Measurements from ENCODE around the gene PRDM16. TPM values are rescaled to one million over a fixed set of nuclear protein-coding genes. Genes with fewer than 3 reads are reported as not detected.
A peak's percentile ranks its signal among the peaks of the same experiment; 100 is the strongest.

The PRDM16 gene
- total and polyA plus RNA-seq, 4 donors, result 0.05 to 0.67 (median 0.19) TPM

DNA sequence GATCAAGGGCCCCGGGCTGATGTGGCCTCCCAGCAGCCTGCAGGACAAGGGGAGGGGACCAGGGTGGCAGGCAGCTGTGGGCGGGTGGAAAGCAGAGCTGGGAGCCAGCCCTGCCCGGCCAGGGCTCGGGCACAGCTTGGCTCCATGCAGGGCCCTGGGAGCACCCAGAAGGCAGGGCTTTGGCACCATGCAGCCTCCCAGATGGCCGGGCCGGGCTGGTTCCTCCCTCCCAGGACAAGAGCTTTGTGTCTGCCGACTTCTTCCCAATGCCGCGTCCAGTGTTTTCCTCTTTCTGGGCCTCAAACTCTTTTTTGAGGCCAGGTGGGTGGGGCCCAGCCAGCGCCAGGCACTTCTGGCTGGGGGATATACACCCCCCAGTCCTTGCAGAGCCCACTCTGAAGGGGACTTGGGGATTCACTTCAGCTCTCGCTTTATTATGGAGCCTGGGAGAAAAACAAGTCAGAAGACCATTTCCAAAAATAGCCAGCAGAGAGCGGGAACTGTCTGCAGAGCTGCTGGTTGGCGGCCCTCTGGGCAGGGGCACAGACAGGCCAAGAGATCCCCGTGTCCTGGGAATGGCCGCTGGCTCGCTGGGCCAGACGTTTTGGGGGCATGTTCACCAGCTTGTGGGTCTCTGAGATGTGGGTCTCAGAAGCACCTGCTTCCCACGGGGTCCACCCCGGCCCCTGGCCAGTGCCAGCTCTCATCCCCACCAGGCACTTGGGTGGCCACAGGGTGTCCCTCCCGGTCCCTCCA, 281.7 kb downstream of the PRDM16 start:
- DNase-seq (ENCODE audit: low spot score), result no peak
- Histone ChIP-seq H3K4me3 (ENCODE audit: low read depth in 1 of 3, low read length in 3 of 3) (no peak overlapping the region), H3K9me3 (ENCODE audit: control insufficient read depth in 4 of 4, low read length in 3 of 4) (no peaks in the 10 kb centered on the region), H3K9ac (ENCODE audit: low read depth in 1 of 2, low read length in 2 of 2) (no peak overlapping the region), H3K4me1 (ENCODE audit: control insufficient read depth in 4 of 4, insufficient read depth in 4 of 4, low read length in 3 of 4) (no peaks in the 10 kb centered on the region), H3K27ac (ENCODE audit: low read depth in 1 of 2, low read length in 2 of 2) (no peak overlapping the region), H3K36me3 (ENCODE audit: control insufficient read depth in 4 of 4, insufficient read depth in 3 of 4, low read depth in 1 of 4, low read length in 3 of 4) (no peaks in the 10 kb centered on the region), H3K27me3 (ENCODE audit: control insufficient read depth in 4 of 4, insufficient read depth in 4 of 4, low read length in 3 of 4) (no peaks in the 10 kb centered on the region)
- 71% methylated on average over 20 of the region's 20 CpGs for WGBS
- TF ChIP-seq RAD21 (IDR thresholded peaks at IDR 0.05) (no peak), HNF4A (conservative IDR thresholded peaks at IDR 0.05) (no peak), GABPA (IDR thresholded peaks at IDR 0.05 in 1 of 2, conservative IDR thresholded peaks at IDR 0.05 in 1 of 2) (no peak), FOXA1 (IDR thresholded peaks at IDR 0.05) (no peak), JUND (IDR thresholded peaks at IDR 0.05) (no peak), SP1 (IDR thresholded peaks at IDR 0.05) (no peak), FOXA2 (IDR thresholded peaks at IDR 0.05) (no peak), ZBTB33 (IDR thresholded peaks at IDR 0.05) (no peak), RXRA (IDR thresholded peaks at IDR 0.05) (no peak), NR2F2 (IDR thresholded peaks at IDR 0.05) (no peak), TAF1 (conservative IDR thresholded peaks at IDR 0.05) (no peak), EGR1 (IDR thresholded peaks at IDR 0.05; ENCODE audit: low read depth in 2 of 2) (no peak)
- TF ChIP-seq, protein P1, sequence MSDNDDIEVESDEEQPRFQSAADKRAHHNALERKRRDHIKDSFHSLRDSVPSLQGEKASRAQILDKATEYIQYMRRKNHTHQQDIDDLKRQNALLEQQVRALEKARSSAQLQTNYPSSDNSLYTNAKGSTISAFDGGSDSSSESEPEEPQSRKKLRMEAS (IDR thresholded peaks at IDR 0.05), result no peak
- TF ChIP-seq, protein P2, sequence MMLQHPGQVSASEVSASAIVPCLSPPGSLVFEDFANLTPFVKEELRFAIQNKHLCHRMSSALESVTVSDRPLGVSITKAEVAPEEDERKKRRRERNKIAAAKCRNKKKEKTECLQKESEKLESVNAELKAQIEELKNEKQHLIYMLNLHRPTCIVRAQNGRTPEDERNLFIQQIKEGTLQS (IDR thresholded peaks at IDR 0.05), result no peak

DNA sequence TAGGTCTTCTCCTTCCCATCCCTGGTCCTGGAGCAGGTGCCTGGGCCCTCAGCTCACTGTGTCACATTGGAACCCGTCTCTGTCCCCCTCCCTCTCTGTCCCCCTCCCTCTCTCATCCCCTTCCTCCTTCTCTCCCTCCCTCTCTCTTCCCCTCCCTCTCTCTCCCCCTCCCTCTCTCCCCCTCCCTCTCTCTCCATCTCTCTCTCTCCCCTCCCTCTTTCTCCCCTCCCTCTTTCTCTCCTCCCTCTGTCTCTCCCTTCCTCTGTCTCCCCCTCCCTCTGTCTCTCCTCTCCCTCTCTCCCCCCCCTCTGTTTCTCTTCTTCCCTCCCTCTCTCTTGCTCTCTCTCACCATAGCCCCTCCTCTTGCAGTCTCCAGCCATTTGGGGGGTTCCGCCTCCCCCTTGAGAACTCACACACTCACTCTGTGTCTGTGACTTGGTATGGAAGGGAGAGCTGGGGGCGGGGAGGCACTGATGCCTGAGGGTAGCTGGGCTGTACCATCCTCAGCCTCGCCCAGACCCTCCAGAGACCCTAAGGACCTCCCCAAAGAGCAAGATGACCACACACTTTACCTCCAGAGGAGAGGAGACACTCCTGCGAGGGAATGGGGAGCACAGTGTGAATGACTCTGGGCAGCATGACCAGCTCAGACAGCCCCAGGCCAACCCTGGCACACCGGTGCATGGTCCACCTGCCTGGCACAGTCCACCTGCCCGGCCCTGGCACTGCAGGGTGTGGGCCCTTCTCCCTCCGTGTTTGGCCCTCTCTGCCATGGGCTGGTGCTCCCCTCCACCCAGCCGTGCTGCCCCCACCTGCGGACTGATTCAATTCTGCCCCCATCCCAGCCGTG, 282.7 kb downstream of the PRDM16 start:
- Histone ChIP-seq H3K9ac (ENCODE audit: low read depth in 1 of 2, low read length in 2 of 2) (no peak overlapping the region), H3K27ac (ENCODE audit: low read depth in 1 of 2, low read length in 2 of 2) (peak overlapping the region in 1 of 2 donors; percentile 31), H3K36me3 (ENCODE audit: control insufficient read depth in 4 of 4, insufficient read depth in 3 of 4, low read depth in 1 of 4, low read length in 3 of 4) (no peaks in the 10 kb centered on the region), H3K9me3 (ENCODE audit: control insufficient read depth in 4 of 4, low read length in 3 of 4) (no peaks in the 10 kb centered on the region), H3K4me3 (ENCODE audit: low read depth in 1 of 3, low read length in 3 of 3) (no peak overlapping the region), H3K4me1 (ENCODE audit: control insufficient read depth in 4 of 4, insufficient read depth in 4 of 4, low read length in 3 of 4) (no peaks in the 10 kb centered on the region), H3K27me3 (ENCODE audit: control insufficient read depth in 4 of 4, insufficient read depth in 4 of 4, low read length in 3 of 4) (no peaks in the 10 kb centered on the region)
- no peak for DNase-seq (ENCODE audit: low spot score)
- no peak for TF ChIP-seq ZBTB33 (IDR thresholded peaks at IDR 0.05)
- TF ChIP-seq HNF4A (conservative IDR thresholded peaks at IDR 0.05), result no peak
- TF ChIP-seq, protein P2 (IDR thresholded peaks at IDR 0.05), result no peak
- no peak for TF ChIP-seq CTCF (IDR thresholded peaks at IDR 0.05; ENCODE audit: low read depth, low read length, missing input control)
- TF ChIP-seq, protein P3, sequence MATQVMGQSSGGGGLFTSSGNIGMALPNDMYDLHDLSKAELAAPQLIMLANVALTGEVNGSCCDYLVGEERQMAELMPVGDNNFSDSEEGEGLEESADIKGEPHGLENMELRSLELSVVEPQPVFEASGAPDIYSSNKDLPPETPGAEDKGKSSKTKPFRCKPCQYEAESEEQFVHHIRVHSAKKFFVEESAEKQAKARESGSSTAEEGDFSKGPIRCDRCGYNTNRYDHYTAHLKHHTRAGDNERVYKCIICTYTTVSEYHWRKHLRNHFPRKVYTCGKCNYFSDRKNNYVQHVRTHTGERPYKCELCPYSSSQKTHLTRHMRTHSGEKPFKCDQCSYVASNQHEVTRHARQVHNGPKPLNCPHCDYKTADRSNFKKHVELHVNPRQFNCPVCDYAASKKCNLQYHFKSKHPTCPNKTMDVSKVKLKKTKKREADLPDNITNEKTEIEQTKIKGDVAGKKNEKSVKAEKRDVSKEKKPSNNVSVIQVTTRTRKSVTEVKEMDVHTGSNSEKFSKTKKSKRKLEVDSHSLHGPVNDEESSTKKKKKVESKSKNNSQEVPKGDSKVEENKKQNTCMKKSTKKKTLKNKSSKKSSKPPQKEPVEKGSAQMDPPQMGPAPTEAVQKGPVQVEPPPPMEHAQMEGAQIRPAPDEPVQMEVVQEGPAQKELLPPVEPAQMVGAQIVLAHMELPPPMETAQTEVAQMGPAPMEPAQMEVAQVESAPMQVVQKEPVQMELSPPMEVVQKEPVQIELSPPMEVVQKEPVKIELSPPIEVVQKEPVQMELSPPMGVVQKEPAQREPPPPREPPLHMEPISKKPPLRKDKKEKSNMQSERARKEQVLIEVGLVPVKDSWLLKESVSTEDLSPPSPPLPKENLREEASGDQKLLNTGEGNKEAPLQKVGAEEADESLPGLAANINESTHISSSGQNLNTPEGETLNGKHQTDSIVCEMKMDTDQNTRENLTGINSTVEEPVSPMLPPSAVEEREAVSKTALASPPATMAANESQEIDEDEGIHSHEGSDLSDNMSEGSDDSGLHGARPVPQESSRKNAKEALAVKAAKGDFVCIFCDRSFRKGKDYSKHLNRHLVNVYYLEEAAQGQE (IDR thresholded peaks at IDR 0.05), result no peak
- TF ChIP-seq JUND (IDR thresholded peaks at IDR 0.05), result no peak
- no peak for TF ChIP-seq EGR1 (IDR thresholded peaks at IDR 0.05; ENCODE audit: low read depth in 2 of 2)
- no peak for TF ChIP-seq TAF1 (conservative IDR thresholded peaks at IDR 0.05)
- TF ChIP-seq, protein P1 (IDR thresholded peaks at IDR 0.05), result no peak
- no peak for TF ChIP-seq FOXA2 (IDR thresholded peaks at IDR 0.05)
- TF ChIP-seq HNF4G (IDR thresholded peaks at IDR 0.05), result no peak
- TF ChIP-seq SP1 (IDR thresholded peaks at IDR 0.05), result no peak
- no peak for TF ChIP-seq NR2F2 (IDR thresholded peaks at IDR 0.05)
- TF ChIP-seq YY1 (IDR thresholded peaks at IDR 0.05), result no peak
- no peak for TF ChIP-seq RXRA (IDR thresholded peaks at IDR 0.05)
- WGBS, result 67% methylated on average over 11 of the region's 11 CpGs
